ENCODE data around the gene MAP3K9. TPM values are rescaled to one million over a fixed set of nuclear protein-coding genes. Genes with fewer than 3 reads are reported as not detected.

Gene MAP3K9
- total and polyA plus RNA-seq, 2 donors from 2014 or later = 1.0 to 8.3 TPM

GRCh38 chr14:70726651-70727375 is 82.5 kb downstream of the MAP3K9 start:
- peak in 1 of 5 donors; percentile 12 for DNase-seq
- peaks cover 0 to 6% (median 2%) of the 10 kb centered on the region in 3 donors for H3K4me1 ChIP-seq (ENCODE audit: control insufficient read depth in 2 of 3, insufficient read depth in 2 of 3, low read depth in 1 of 3, low read length in 3 of 3)
- H3K27ac ChIP-seq (ENCODE audit: low read depth in 2 of 2, low read length in 2 of 2) = no peak overlapping the region
- no peak overlapping the region for H3K9ac ChIP-seq (ENCODE audit: low read length in 3 of 3)
- H3K27me3 ChIP-seq (ENCODE audit: control insufficient read depth, insufficient read depth, low read length) = no peaks in the 10 kb centered on the region
- TF ChIP-seq CTCF (IDR thresholded peaks at IDR 0.05; ENCODE audit: borderline replicate concordance, extremely low read depth, insufficient read depth) = no peak
- no peak for FAIRE-seq
- peaks cover 0 to under 1% (median 0%) of the 10 kb centered on the region in 3 donors for H3K36me3 ChIP-seq (ENCODE audit: control insufficient read depth in 2 of 3, insufficient read depth in 3 of 3, low read length in 3 of 3)
- intact Hi-C loops (cut with DNase I) = no loop called here
- H3K9me3 ChIP-seq (ENCODE audit: control insufficient read depth in 2 of 3, insufficient read depth in 1 of 3, low read length in 3 of 3) = no peaks in the 10 kb centered on the region
- H3K4me3 ChIP-seq (ENCODE audit: low read length in 3 of 3) = no peak overlapping the region

GRCh38 chr14:70724944-70725343 is 84.4 kb downstream of the MAP3K9 start:
- DNase-seq = no peak
- Histone ChIP-seq H3K9ac (ENCODE audit: low read length in 3 of 3) (no peak overlapping the region), H3K4me3 (ENCODE audit: low read length in 3 of 3) (no peak overlapping the region), H3K27ac (ENCODE audit: low read depth in 2 of 2, low read length in 2 of 2) (no peak overlapping the region), H3K9me3 (ENCODE audit: control insufficient read depth in 2 of 3, insufficient read depth in 1 of 3, low read length in 3 of 3) (no peaks in the 10 kb centered on the region), H3K4me1 (ENCODE audit: control insufficient read depth in 2 of 3, insufficient read depth in 2 of 3, low read depth in 1 of 3, low read length in 3 of 3) (peaks cover 0 to 6% (median 2%) of the 10 kb centered on the region in 3 donors), H3K36me3 (ENCODE audit: control insufficient read depth in 2 of 3, insufficient read depth in 3 of 3, low read length in 3 of 3) (no peaks in the 10 kb centered on the region), H3K27me3 (ENCODE audit: control insufficient read depth, insufficient read depth, low read length) (no peaks in the 10 kb centered on the region)
- intact Hi-C loops (cut with DNase I) = no loop called here
- TF ChIP-seq CTCF (IDR thresholded peaks at IDR 0.05; ENCODE audit: borderline replicate concordance, extremely low read depth, insufficient read depth) = no peak
- no peak for FAIRE-seq

DNA sequence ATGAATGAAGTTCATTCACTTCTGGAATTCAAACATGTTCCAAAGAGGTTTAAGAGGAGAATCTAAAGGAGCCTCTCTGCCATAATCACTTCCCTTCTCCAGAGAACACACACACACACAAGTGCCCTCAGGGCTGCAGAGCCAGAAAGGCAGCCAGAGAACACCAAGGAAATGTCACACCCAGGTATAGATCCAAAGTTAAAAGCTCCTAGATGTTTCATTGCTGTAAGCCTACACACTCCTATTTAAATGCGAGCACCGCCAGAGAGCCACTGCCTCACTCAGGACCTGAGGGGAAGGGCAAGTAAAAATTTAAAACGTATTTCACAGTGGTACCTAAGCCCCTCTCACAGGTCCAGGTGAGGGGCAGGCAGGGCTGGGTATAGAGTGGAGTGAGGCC is 85.2 kb downstream of the MAP3K9 start:
- no peak for FAIRE-seq
- Histone ChIP-seq H3K9me3 (ENCODE audit: control insufficient read depth in 2 of 3, insufficient read depth in 1 of 3, low read length in 3 of 3) (no peaks in the 10 kb centered on the region), H3K4me1 (ENCODE audit: control insufficient read depth in 2 of 3, insufficient read depth in 2 of 3, low read depth in 1 of 3, low read length in 3 of 3) (peaks cover 0 to 6% (median 2%) of the 10 kb centered on the region in 3 donors), H3K27ac (ENCODE audit: low read depth in 2 of 2, low read length in 2 of 2) (no peak overlapping the region), H3K36me3 (ENCODE audit: control insufficient read depth in 2 of 3, insufficient read depth in 3 of 3, low read length in 3 of 3) (no peaks in the 10 kb centered on the region), H3K9ac (ENCODE audit: low read length in 3 of 3) (no peak overlapping the region), H3K4me3 (ENCODE audit: low read length in 3 of 3) (no peak overlapping the region), H3K27me3 (ENCODE audit: control insufficient read depth, insufficient read depth, low read length) (no peaks in the 10 kb centered on the region)
- no peak for TF ChIP-seq CTCF (IDR thresholded peaks at IDR 0.05; ENCODE audit: borderline replicate concordance, extremely low read depth, insufficient read depth)
- DNase-seq = no peak
- intact Hi-C loops (cut with DNase I) = no loop called here

Data from kidney (tissue), 14 donors.